Measurements from ENCODE around the gene DDX25. TPM values are rescaled to one million over a fixed set of nuclear protein-coding genes. Genes with fewer than 3 reads are reported as not detected.
A peak's percentile ranks its signal among the peaks of the same experiment; 100 is the strongest.

The DDX25 gene
- total RNA-seq, 1 experiment from 2014 or later = 0.26 TPM

DNA sequence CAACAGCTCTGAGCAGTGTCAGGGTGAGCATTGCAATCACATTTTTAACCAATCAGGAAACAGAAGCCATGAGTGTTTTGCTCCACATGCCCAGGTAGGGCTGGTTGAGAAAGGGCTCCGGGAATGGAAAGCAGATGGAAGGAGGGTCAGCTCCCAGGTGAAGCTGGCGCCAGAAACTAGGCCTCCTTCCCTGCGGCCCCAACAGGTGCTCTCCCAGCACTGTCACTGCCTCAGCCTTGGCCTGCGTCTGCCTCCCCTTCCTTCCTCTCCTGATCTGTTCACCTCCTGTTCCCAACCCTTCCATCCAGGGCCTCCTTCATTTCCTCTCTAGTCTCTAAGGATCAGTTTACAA, 36.9 kb downstream of the DDX25 start:
- Histone ChIP-seq H3K36me3 (ENCODE audit: low read depth) (no peaks in the 10 kb centered on the region), H4K20me1 (ENCODE audit: insufficient read depth) (no peaks in the 10 kb centered on the region), H2AFZ (no peak overlapping the region), H3K4me3 (no peak overlapping the region), H3K79me2 (ENCODE audit: low read depth) (no peaks in the 10 kb centered on the region), H3K9me2 (ENCODE audit: insufficient read depth) (no peaks in the 10 kb centered on the region), H3K9me3 (ENCODE audit: insufficient read depth, low read depth) (no peaks in the 10 kb centered on the region), H3K27ac (no peak overlapping the region), H3K4me1 (replicated peaks; ENCODE audit: insufficient read depth) (no peaks in the 10 kb centered on the region), H3F3A (ENCODE audit: insufficient read depth, low read depth) (no peaks in the 10 kb centered on the region), H3K27me3 (ENCODE audit: insufficient read depth, low read depth) (no peaks in the 10 kb centered on the region), H3K4me2 (no peak overlapping the region)
- CTCF ChIA-PET = no interaction called here
- DNase-seq = no peak
- BruUV-seq (replicated peaks) = no TSS peak
- TF ChIP-seq EZH2 (IDR thresholded peaks at IDR 0.05; ENCODE audit: low read depth) = no peak
- TF ChIP-seq, protein P1, sequence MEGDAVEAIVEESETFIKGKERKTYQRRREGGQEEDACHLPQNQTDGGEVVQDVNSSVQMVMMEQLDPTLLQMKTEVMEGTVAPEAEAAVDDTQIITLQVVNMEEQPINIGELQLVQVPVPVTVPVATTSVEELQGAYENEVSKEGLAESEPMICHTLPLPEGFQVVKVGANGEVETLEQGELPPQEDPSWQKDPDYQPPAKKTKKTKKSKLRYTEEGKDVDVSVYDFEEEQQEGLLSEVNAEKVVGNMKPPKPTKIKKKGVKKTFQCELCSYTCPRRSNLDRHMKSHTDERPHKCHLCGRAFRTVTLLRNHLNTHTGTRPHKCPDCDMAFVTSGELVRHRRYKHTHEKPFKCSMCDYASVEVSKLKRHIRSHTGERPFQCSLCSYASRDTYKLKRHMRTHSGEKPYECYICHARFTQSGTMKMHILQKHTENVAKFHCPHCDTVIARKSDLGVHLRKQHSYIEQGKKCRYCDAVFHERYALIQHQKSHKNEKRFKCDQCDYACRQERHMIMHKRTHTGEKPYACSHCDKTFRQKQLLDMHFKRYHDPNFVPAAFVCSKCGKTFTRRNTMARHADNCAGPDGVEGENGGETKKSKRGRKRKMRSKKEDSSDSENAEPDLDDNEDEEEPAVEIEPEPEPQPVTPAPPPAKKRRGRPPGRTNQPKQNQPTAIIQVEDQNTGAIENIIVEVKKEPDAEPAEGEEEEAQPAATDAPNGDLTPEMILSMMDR (conservative IDR thresholded peaks at IDR 0.05) = no peak
- intact Hi-C loops (cut with micrococcal nuclease; ENCODE audit: unreplicated experiment) = loop anchor here (5.0 kb wide), 1 partner anchor 121 kb away; the partner anchor contains the start of gene CDON
- POLR2A ChIA-PET (ENCODE audit: unreplicated experiment) = no interaction called here

DNA sequence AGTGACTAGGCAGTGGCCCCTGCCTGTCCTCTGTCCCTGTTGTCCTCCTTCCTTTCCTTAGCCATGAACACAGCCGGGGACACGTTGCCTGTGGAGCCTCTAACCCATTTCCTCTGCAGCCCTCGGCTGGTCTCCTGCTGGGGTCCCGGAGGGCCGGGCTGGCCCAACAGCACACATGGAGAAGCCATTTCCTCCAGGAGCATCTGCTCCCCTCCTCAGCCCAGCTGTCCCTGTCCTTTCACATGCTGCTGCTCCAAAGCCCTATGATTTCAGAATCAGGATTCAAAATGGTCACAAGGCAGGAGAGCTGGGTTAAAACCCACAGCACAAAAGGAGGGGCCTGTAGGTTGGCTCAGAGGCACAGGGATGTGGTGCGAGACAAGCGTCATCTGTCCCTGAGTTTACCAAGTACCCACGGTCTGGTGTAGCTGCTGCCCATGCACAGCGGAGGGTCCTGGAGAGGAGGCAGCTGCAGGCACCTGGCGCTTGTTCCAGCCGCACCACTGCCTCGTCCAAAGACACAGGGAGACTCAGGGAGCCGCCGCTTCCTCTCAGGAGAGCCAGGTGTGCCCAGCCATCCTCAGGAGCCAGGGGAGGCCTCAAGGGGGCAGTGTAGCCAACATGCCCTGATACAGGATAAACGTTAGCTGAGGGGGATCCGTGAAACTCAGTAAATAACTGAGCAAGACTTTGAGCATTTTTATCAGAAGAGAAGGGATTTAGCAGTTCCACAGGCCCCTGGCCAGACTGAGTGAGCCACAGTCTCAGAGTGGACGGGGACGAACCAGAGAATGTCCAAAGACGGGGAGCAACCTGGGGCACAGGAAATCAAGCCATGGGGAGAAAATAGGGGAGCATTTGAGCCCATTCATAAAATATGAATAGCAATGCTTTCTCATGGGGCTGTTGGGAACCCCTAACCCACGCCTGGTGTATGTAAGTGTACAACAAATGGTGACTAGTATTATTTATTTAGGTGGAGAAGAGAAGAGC, 37.6 kb downstream of the DDX25 start:
- no peak overlapping the region for H3K27ac ChIP-seq
- H3F3A ChIP-seq (ENCODE audit: insufficient read depth, low read depth) = no peaks in the 10 kb centered on the region
- H3K9me3 ChIP-seq (ENCODE audit: insufficient read depth, low read depth) = no peaks in the 10 kb centered on the region
- CTCF ChIA-PET = no interaction called here
- H4K20me1 ChIP-seq (ENCODE audit: insufficient read depth) = no peaks in the 10 kb centered on the region
- H2AFZ ChIP-seq = no peak overlapping the region
- POLR2A ChIA-PET (ENCODE audit: unreplicated experiment) = interaction anchor here (0.5 kb wide), 1 partner anchor 301 kb away, joined by 3 read pairs; no protein-coding TSS in a partner anchor
- DNase-seq = peak in 1 of 2 experiments; percentile 51
- H3K4me3 ChIP-seq = no peak overlapping the region
- H3K4me2 ChIP-seq = peak overlapping the region; percentile 39; the same call in 1 of the 2 replicates
- H3K4me1 ChIP-seq (replicated peaks; ENCODE audit: insufficient read depth) = no peaks in the 10 kb centered on the region
- H3K9me2 ChIP-seq (ENCODE audit: insufficient read depth) = no peaks in the 10 kb centered on the region
- no peaks in the 10 kb centered on the region for H3K36me3 ChIP-seq (ENCODE audit: low read depth)
- H3K79me2 ChIP-seq (ENCODE audit: low read depth) = no peaks in the 10 kb centered on the region
- no peak for TF ChIP-seq EZH2 (IDR thresholded peaks at IDR 0.05; ENCODE audit: low read depth)
- TF ChIP-seq, protein P1 (conservative IDR thresholded peaks at IDR 0.05) = peak; percentile 81
- intact Hi-C loops (cut with micrococcal nuclease; ENCODE audit: unreplicated experiment) = loop anchor here (1.0 to 5.0 kb wide), 2 partner anchors 120 to 252 kb away; partner anchors contain the start of gene CDON
- no peaks in the 10 kb centered on the region for H3K27me3 ChIP-seq (ENCODE audit: insufficient read depth, low read depth)
- BruUV-seq (replicated peaks) = no TSS peak

DNA sequence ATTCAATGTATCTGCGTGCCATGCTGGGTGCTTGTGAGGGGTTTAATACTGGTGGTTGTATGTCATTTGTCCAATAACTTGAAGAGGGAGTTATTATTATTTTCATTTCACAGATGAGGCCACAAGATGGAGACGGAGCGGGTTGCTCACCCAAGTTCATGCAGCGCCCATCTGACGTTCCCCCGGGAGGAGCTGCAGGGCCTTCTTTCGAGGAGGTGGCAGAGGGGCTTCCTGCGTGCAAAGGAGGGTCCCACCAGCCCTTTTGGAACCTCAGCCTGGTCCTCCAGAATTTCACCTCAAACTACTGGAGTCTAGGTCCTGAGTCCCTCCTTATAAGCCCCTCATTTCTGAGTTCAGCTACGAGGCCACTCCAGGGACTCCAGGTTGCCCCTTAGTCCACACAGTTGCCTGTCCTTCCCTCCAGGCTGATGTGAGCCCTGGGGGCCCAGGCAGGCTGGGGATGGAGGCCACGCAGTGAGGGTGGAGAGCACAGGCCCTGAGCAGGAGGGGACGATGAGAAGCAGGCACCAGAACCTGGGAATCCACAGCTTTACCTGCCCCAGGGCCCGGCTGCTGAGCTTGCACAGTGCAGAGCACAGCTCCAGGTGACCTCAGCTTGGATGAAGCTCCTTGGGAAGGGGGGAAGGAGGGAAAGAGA, 38.6 kb downstream of the DDX25 start:
- Histone ChIP-seq H3K9me3 (ENCODE audit: insufficient read depth, low read depth) (no peaks in the 10 kb centered on the region), H3K36me3 (ENCODE audit: low read depth) (no peaks in the 10 kb centered on the region), H2AFZ (no peak overlapping the region), H3K4me1 (replicated peaks; ENCODE audit: insufficient read depth) (no peaks in the 10 kb centered on the region), H4K20me1 (ENCODE audit: insufficient read depth) (no peaks in the 10 kb centered on the region), H3K27ac (no peak overlapping the region), H3K79me2 (ENCODE audit: low read depth) (no peaks in the 10 kb centered on the region), H3K4me2 (no peak overlapping the region), H3K4me3 (no peak overlapping the region), H3F3A (ENCODE audit: insufficient read depth, low read depth) (no peaks in the 10 kb centered on the region), H3K9me2 (ENCODE audit: insufficient read depth) (no peaks in the 10 kb centered on the region), H3K27me3 (ENCODE audit: insufficient read depth, low read depth) (no peaks in the 10 kb centered on the region)
- no TSS peak for BruUV-seq (replicated peaks)
- TF ChIP-seq EZH2 (IDR thresholded peaks at IDR 0.05; ENCODE audit: low read depth) = no peak
- TF ChIP-seq, protein P1 (conservative IDR thresholded peaks at IDR 0.05) = no peak
- DNase-seq = no peak
- POLR2A ChIA-PET (ENCODE audit: unreplicated experiment) = no interaction called here
- intact Hi-C loops (cut with micrococcal nuclease; ENCODE audit: unreplicated experiment) = loop anchor here (1.0 to 5.0 kb wide), 2 partner anchors 119 to 251 kb away; partner anchors contain the start of gene CDON
- CTCF ChIA-PET = interaction anchor here (0.6 kb wide), 1 partner anchor 226 kb away, joined by 3 read pairs; no protein-coding TSS in a partner anchor

Measured in PC-9 (cell line).